ENCODE measurements around the gene SLITRK2.

SLITRK2 gene

GRCh38 chrX:145817331-145818185, at the start of gene SLITRK2:
Gene SLITRK2, plus strand, starts transcription at chrX:145817829. Its CDS starts 4,597 bp downstream, at chrX:145822426.
- no peak for DNase-seq

- no peak for DNase-seq
Measured at GRCh38 chrX:145773006-145773405, 44.6 kb upstream of the SLITRK2 start.

DNA sequence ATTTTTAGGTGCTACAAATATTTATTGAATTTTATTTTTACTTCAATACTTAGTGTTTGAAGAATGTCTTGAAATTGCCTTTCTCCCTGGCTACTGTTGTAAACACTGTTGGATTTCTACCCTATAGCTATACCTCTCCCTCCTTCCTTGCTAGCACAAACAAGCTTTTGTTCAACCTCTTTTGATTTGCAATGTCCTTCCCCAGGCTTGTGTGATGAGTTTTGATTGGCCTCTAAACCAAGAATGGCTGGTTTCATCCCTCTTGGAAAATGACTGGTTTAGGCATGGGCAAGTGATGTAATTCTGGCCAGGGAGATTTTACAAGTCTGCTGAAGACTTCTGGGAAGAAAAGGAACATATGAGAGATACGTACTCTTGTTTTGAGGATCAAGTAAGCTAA, 25.3 kb upstream of the SLITRK2 start:
- no peak for DNase-seq

- no peak for DNase-seq
Measured at GRCh38 chrX:145803508-145803907, 14.1 kb upstream of the SLITRK2 start.

DNA sequence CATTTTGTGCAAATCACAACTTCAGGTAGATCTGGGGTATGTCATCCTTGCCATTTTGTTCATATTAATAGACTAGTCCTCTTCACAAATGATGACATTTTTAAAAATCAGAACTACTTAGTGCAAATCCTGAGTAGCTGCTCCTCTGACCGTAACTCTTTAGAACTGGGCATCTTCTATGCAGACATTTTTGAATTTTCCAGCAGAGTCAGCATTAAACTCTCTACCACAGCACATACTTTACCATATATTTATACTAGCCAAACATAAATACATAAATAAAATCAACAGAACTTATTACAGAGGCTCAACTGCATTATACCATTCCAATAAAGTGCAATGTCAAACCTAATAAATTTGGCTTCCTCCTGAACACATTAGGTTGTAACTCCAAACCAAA, 4.5 kb upstream of the SLITRK2 start:
- DNase-seq, result no peak

DNA sequence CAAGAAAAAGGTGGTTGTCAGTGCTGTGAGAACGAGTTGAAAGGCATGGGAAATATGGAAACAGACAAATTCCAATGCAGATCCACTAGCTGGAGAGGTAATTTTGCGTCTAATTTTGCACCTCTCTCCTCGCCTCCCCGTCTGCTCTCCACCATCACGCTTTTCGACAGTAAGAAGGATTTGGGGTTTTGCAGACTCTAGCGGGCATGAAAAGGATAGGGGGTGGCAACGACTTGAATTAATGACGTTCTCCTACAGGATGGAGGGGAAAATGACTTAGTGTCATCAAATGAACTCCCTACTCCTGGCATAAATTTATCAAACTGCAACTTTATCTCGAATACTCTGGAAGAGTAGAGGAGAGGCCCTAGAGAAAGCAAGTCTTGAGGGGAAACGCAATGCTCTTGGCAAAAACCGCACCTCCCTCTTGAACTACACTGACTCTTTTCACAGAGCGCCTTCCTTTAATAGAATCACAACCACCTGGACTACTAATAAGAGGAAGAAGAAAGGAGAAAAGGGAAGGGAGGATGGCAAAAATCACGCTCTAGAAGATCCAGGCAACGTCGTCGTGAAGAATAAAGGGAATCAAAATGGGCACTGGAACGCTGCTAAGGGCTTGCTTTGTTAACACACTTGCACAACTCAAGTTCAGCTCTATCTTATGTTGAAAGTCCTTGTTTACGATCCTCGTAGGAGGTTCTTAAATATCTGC, 871 bp upstream of the SLITRK2 start:
- no peak for DNase-seq

DNA sequence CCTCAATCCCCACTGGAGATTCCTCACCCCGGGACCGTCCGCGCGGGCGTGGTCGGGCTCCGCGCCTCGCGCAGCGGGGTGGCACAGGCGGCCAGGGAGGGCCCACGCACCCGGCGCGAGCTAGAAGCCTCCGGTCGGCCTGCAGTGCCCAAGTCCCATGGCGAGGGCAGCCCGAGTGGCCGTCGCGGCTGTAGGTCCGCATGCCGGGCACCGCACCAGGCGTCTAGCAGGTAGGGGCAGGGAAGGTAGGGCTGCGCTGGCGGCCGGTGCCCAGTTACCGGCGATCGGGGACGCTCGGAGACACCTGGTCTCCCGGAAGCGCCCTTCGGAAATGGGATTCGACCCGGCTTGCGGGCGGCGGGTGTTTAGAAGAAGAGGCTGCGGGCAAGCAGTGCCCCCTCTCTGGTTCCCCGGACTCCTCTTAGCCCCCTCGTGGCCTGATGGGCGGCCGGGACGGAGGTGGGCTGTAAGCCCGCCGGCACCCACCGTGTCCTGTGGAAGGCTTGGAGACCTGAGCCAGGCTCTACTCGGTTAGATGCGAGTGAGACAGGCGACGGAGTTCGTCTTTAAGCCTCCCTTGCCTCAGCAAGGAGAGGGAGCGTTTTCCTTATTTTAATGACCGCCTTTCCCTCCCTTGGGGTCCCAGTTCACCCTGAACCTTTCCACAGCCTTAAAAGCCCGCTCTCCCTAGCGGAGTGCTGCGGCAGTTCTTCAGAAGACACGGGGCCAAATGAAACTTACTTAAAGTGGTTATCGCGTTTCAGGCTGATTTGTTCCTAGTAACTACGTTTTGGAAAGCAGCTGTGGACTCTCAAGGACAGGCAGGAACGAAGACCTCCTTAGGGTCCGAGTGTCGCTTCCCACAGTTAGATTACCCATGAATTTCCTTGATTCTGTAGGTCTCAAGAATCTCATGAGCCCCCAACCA, 821 bp downstream of the SLITRK2 start:
- DNase-seq, result no peak

DNA sequence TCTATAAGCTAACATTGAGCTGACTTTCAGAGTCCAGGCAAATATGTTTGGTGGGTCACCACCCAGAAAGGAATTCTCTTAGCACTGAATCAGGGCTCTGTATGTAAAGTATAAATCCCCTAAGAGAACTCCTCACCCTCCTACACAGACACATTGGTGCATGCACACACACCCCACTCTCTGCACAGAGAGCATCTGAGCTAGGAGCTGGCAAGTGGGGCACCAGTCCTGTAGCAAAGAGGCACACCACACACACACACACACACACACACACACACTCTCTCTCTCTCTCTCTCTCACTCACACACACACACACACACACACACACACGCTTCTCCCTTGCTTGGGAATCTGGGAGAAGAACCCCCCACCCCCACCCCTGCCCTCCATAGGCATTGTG, 3.2 kb downstream of the SLITRK2 start:
- no peak for DNase-seq

DNA sequence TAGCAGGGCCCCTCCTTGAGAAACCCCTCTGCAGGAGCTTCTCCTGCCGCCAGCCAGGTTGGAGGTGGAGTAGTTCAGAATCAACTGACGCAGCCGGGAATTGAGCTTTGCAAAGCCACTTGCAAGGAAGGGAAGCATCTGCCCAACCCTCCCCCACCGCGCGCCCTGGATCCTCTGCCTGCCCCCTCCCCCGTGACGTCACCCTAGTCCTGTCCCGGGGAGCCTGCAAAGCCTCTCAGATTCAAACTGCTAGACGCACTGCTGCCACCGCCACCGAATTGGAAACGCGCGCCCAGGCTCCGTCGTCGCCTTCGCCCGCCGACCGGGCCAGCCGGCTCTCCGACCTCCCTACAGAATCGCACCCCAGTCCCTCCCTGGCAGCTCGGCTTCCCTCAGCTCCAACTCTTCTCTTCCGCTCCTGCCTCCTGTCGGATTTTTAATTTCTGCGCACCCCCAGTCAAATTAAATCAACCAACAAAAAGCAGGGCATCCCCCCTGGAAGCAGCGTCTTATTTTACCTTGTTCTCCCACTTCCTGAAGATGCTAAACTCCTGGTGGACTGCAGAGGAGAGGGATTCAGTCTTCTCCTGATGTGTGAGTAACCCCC, 3.8 kb downstream of the SLITRK2 start:
- no peak for DNase-seq

GRCh38 chrX:145821898-145822571, 4.4 kb downstream of the SLITRK2 start:
- no peak for DNase-seq

DNA sequence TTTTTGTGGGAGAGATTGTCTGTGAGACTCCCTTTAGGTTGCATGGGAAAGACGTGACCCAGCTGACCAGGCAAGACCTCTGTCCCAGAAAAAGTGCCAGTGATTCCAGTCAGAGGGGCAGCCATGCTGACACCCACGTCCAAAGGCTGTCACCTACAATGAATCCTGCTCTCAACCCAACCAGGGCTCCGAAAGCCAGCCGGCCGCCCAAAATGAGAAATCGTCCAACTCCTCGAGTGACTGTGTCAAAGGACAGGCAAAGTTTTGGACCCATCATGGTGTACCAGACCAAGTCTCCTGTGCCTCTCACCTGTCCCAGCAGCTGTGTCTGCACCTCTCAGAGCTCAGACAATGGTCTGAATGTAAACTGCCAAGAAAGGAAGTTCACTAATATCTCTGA, 5.5 kb downstream of the SLITRK2 start:
- no peak for DNase-seq

- no peak for DNase-seq
Measured at GRCh38 chrX:145825896-145826295, 8.3 kb downstream of the SLITRK2 start.

DNA sequence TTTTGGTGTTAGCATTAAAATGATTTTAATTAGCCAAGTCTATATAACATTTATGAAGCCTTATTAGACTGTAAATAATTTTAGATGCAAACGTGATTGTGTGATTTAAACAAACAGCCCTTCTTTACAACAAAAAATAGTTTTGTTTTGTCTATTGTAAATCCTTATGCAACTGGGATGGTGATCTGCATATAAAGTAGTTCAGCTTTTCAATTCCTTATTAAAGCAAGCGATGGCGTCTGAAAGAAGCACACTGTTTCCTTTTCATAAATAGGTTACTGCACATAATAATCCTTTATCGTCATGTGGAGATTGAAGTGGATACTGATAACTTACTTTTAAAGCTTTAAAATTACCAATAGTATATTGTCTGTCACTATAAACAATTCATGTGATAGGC, 8.8 kb downstream of the SLITRK2 start:
- DNase-seq, result no peak

- no peak for DNase-seq
Measured at GRCh38 chrX:145832796-145833195, 15.2 kb downstream of the SLITRK2 start.

DNA sequence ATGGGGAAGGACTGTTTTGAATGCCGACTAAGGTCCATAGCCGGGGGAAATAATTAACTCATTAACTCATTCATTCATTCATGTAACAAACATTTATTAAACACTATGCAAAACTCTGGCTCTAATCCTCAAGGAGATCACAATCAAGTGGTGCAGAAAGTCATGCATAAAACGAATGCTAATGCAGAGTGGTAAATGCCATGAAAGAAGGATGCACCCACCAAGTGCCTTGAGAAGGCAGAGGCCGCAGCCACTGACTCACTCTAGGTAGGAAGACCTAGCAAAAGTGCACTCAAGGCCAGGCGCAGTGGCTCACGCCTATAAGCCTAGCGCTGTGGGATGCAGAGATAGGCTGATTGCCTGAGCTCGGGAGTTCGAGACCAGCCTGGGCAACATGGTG, 22.9 kb downstream of the SLITRK2 start:
- no peak for DNase-seq

- no peak for DNase-seq
Measured at GRCh38 chrX:145843146-145843904, 25.7 kb downstream of the SLITRK2 start.

DNA sequence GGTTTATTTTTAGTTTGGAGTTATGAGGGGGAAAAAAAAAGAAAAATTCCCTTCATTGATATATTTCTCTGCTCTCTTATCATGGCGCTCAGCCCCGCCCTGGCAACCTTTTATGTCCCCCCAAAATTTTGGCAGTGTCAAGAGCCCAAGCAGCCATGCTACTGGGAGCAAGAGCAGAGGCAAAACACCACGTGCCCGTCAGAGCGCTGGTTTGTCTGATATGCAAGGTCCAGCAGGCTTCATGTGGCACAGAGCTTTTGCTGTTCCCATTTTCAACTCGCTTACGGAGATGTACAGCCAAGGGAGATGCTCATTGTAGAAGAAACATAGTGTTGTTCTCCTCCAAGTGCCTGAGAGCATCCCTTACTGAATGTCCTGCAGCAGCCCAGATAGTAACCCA, 27.3 kb downstream of the SLITRK2 start:
- no peak for DNase-seq

DNA sequence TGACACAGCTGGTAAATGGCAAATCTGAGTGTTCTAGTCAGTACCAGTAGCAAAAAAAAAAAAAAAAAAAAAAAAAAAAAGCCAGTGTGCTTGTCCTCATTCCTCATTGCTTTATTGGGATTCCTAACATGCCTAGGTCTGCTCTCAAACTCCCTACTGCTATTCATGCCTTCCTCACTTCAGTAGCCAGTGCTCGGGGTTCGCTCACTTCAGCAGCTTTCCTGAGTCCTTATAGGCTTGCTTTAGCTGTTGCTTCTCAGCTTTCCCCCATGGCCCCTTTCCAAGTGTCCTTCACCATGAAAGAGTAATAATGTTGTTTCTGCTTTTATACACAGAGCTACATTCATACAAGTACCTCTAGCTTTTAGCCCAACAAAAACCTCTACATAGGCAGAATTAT, 30.8 kb downstream of the SLITRK2 start:
- DNase-seq, result no peak

GRCh38 chrX:145848857-145849256, 31.2 kb downstream of the SLITRK2 start:
- no peak for DNase-seq

GRCh38 chrX:145853181-145853580, 35.6 kb downstream of the SLITRK2 start:
- DNase-seq, result no peak

GRCh38 chrX:145856181-145856580, 38.6 kb downstream of the SLITRK2 start:
- no peak for DNase-seq

All from stimulated activated CD4-positive, alpha-beta T cell treated with anti-CD3 and anti-CD28 coated beads, Interleukin-4, amount 100 ng/mL, for 4 hours (primary cell).